Lower leg skin (tissue), 3 donors: Measurements from ENCODE around the gene UGT2B15.
"Not testable (repeated sequence)": the region's sequence is repeated elsewhere in the genome, so short reads cannot be mapped to it uniquely, and the experiment has no call there.

Source experiments
- POLR2A ChIP-seq, 2 donors: fragments of 450-650 bp; IDR thresholded peaks; one replicate each; pipeline ENCODE4 v1.6.1; 2016 to 2017; ENCODE audit warnings: antibody characterized with exemption in 2 of 2, mild to moderate bottlenecking in 1 of 2, moderate library complexity in 1 of 2
- TF ChIP-seq, protein P1 (sequence below), 3 donors: fragments of 450-650 bp; IDR thresholded peaks; one replicate each; pipeline ENCODE4 v1.5.1; 2016; ENCODE audit warnings: antibody characterized with exemption in 3 of 3, mild to moderate bottlenecking in 3 of 3, moderate library complexity in 2 of 3

DNA sequence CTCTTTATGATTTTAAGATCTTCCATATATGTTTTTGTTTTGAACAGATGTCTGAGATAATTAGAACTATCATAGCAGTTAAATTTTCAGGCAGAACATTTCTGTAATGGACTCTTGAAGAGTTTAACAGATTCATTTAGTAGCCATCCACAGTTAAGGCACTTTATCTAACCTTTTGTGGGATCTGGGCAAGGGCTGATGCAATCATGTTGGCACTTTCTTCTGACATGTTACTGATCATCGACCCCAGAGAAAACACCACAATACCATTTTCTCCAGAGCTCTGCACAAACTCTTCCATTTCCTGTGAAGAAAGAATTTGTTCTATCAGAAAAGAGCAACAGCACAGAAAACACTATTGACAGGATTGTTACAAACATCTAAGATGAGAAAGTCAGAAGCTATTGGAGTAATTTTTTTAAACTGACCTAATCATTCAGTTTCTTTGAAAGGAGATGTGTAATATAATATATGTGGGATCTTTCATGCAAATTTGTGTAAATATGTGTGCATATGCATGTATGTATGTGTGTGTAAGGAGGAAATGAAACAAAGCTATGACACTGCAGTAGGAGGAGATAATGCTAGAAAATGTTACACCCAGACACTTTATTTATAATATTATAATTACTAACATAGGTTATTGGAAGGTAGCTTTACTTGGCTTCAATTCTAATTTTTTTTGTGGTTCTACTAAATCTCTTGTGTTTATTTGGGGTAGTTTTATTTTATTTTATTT, 7.4 kb downstream of the UGT2B15 start:
- not testable (repeated sequence) for TF ChIP-seq POLR2A (IDR thresholded peaks at IDR 0.05)
- TF ChIP-seq, protein P1, sequence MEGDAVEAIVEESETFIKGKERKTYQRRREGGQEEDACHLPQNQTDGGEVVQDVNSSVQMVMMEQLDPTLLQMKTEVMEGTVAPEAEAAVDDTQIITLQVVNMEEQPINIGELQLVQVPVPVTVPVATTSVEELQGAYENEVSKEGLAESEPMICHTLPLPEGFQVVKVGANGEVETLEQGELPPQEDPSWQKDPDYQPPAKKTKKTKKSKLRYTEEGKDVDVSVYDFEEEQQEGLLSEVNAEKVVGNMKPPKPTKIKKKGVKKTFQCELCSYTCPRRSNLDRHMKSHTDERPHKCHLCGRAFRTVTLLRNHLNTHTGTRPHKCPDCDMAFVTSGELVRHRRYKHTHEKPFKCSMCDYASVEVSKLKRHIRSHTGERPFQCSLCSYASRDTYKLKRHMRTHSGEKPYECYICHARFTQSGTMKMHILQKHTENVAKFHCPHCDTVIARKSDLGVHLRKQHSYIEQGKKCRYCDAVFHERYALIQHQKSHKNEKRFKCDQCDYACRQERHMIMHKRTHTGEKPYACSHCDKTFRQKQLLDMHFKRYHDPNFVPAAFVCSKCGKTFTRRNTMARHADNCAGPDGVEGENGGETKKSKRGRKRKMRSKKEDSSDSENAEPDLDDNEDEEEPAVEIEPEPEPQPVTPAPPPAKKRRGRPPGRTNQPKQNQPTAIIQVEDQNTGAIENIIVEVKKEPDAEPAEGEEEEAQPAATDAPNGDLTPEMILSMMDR (IDR thresholded peaks at IDR 0.05), result not testable (repeated sequence)
